HL-60/S4 (cell line): ENCODE measurements around the gene KIDINS220.

ENCODE experiments used
- in situ Hi-C: fragments of 300-500 bp; cut with MboI; formaldehyde crosslinking; loops from 2 replicates; pipeline ENCODE4 v1.14.3; 2022; ENCODE audit warnings: low sequenced_read_pairs

KIDINS220 gene

DNA sequence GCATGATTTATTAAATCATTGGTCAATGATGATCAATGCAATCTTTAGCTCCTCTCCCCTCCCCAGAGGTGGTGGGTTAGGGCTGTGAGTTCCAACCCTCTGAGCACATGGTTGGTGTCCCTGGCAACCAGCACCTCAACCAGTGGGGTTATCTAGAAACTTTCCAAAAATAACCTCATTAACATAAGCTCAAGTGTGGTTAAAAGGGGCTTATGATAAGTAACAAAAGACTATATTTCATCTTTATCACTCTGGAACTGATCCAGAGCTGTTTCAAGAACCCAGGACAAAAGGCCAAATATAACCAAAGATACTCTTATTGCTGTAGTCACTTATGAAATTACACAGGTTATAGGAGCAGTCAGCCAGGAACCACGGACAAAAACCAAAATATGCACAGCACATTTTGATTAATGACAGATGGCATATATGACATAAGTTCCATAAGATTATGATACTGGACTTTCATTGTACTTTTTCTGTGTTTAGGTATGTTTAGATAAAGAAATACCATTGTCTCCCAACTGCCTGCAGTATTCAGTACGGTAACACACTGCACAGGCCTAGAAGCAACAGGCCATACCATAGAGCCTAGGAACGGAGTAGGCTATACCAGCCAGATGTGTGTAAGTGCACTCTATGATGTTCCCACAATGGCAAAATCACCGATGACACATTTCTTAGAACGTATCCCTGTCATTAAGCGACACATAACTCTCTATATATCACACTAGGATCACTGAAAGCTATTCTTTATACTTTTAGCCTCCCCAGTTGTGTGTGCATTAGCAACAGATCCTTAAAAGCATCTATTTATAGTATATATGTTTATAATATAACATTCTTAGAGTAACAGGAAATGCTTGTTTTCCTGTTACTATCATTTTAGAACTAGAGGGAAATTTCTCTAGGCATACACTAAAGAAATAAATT lies 31.9 kb downstream of the KIDINS220 start:
- in situ Hi-C loops = no loop called here

DNA sequence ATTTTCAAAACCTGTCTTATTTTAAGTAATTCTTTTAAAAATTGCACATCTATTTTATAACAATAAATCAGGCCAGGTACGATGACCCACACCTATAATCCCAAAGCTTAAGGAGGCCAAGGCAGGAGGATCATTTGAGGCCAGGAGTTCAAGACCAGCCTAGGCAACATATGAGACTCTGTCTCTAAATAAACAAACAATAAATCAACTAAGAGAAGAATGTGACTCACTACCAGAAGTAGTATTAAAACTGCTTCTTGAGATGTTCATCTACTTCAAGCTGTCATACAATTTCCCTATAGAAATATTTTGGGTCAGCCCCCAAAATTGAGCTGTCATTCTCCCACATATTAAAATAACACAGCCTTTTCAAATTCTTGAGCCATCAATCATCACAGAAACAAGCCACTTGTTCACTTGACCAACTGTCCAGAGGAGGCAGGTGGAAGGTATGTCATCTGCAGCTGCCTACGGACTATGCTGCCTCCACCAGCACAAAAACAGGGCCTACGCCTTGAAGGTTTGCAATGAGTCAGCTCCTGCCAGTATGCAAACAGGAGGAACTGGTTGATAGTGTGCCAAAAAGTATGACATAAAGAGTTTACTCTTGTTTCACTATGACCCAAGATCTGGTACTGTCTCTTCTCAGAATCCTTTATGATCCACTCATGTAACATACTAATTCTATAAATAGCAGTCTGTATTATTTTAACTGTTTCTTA lies 33.6 kb downstream of the KIDINS220 start:
- in situ Hi-C loops = no loop called here

DNA sequence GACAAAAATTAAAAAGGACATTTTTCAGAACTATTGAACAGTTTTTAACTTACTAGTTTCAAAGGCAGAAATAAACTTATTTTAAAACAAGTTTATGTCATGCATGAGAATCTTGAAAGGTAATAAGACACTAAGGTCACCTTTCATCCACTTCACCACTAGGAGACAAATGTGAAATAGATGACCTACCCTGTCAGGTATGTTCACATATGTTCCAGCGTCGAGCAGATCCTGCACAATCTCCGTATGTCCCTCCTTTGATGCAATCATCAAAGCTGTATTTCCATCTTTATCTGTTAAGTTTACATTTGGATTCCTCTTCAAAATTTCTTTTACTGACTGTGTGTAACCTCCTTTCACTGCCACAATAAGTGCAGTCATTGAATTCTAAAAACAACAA lies 34.7 kb downstream of the KIDINS220 start:
- in situ Hi-C loops = no loop called here

DNA sequence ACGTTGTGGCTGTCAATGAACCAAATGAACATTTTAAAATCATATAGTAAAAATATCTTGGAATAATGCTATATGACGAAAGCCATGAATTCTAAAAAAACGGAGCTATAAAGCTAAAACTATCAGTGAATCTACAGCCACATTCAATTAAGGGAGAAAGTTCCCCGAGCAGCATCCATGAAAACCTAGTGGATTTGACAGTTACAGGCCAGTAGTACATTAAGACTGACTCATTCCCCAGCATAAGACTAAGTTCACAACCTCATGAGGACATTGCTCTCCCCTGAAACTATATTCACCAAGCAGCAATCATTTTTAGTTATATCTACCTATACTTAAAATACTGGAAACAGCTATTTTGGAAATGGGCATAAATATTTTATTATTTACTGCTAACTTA lies 36.6 kb downstream of the KIDINS220 start:
- in situ Hi-C loops = no loop called here

DNA sequence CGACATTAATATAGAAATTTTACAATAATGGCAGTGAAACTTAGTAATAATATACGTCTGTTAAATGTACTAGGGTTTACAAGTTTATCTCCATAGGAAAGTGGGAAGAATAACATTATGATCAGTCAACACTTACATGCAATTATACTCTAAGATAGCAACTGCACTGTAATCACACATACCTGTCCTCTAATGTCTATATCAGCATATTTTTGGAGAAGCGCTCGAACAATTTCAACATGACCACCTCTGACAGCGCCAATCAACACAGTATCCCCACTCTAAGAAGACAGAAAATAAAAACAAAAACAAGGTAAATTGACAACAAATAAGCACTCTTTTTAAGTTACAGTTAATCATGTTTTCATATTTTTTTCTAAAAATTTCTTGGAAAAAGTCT lies 37.2 kb downstream of the KIDINS220 start:
- in situ Hi-C loops = no loop called here

DNA sequence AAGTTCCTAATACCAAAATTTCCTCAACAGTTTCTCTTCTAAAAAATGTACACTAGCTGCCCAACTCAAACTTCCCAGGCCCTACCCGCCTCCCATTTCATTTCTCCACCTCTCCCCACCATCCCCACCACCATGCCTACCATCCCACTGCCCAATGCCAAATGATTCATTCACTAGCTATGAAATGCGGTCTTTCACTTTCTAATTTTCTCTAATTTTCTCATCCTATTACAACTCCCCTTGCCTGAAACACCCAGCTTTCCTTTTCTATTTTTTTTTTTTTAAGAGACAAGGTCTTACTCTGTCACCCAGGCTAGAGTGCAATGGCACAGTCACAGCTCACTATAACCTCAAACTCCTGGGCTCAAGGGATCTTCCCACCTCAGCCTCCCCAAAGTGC lies 38.4 kb downstream of the KIDINS220 start:
- in situ Hi-C loops = no loop called here

DNA sequence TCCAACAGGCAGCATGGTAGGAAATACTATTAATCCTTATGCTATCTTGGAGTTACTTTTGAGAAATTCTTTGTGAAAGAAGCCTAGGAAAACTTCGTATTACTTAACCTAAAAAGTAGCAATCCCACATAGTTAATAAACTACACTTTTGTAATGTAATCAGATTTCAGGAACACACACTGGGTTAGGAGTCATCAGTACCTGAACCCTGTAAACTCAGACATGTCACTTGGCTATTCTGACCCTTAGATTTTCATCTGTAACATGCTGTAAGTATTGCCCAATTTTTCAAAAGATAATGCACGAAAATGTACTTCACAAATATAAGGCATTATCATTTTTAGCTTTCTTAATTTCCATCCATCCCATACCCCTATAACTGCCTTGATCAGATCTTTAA lies 39.0 kb downstream of the KIDINS220 start:
- in situ Hi-C loops = no loop called here

DNA sequence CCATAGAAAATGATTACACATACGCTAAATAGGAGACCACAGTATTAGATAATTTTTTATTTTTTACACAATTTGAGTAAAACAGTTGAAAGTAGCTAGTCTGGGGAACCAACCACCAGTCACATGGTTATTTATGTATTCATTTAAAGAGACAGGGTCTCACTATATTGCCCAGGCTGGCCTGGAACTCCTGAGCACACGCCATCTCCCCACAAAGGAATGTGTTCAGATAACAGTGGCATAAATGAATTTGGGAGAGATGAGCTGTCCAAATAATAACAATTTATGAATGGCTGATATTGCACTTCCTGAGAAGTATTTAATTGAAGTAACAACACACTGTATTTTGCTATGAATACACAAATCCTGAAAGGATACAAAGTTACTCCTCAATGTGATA lies 39.7 kb downstream of the KIDINS220 start:
- in situ Hi-C loops = no loop called here

DNA sequence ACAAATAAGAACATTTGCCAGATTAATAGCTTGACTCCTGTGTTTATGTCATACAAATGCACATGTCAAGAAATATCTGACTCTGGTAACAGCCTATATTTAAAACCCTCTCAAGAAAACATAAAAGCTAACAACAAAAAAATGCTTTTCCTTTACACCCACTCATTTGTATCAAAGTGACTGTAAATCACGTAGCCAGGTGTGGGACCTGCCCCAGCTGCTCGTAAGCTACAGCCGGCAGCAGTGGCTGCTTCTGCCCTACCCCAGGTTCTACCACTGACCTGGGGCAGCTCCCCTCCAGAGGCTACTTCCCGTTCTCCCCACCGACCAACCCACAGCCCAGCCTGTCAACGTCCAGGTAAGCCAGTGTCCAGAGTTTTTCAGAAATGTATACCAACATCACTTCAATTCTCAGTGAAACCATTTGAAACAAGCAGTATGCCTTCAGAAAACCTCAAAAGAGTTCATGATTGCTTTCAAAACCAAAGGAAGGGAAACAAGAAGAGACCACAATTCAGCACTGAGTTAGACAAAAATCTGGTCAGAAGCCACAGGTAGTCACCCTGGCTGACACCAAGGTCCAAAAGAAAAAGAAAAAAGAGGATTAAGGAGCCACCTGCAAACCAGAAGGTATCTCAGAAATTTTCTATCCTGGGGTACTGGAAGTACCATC lies 40.4 kb downstream of the KIDINS220 start:
- in situ Hi-C loops = no loop called here

DNA sequence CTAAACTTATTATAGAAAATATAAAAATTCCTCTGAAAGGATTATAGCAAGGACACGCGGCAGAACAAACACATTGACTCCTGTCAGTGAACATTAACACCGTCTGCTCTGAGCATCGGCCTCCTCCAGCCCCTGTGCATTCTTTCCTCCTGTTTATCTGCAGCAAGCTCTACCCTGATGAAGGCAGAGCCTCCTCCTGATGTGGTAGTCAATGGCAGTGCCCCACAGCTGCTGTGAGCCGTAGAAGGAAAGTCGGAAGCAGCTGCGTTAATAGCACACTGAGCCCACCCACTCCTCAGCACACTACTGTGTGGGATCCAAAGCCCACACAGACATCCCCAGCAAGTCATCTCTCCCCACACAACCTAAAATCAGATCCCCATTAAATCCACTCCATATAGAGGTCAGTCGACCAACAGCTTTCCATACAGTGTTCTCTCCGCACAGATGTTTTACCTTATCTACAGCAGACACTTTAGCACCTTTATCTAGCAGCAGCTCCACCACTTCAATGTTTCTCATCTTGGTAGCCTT lies 41.0 kb downstream of the KIDINS220 start:
- in situ Hi-C loops = no loop called here

DNA sequence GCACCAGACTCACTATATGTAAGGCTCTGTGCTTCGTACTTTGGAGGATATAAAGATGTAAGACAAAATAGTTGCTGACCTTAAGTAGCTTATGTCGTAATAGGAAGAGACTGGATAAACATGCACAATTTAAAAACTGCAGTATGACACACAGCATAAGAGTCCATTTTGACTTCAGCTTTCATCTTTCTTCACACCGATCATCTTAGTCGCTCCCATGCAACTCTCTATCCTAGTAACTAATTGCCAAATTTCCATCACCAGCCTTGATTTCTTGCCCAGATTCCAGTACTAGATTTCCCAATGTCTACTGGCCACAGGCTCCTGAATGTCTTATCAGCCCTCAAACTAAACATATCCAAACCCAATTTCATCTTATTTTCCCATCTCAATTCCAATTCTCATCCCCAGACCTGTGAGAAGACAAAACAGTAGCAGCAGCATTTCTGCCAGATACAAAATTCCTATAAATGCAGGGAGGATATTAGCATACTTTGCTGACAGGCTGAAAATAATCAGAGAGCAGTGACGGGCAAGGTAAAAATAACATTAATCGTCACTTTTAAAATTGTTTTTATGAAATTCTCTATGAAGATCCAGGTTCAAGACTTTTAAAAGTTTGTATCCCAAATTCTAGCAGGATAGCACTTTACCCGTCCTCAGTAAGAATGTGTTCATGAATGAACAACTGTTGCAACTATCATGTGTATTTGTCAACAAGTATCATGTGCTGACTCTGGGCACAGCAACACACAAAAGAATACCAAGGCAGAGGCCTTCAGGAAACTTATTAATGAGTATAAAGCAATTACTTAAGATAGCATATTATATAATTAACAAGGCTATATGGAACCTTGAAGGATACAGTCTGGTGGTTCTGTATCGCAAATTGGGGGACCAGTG lies 42.2 kb downstream of the KIDINS220 start:
- in situ Hi-C loops = no loop called here

DNA sequence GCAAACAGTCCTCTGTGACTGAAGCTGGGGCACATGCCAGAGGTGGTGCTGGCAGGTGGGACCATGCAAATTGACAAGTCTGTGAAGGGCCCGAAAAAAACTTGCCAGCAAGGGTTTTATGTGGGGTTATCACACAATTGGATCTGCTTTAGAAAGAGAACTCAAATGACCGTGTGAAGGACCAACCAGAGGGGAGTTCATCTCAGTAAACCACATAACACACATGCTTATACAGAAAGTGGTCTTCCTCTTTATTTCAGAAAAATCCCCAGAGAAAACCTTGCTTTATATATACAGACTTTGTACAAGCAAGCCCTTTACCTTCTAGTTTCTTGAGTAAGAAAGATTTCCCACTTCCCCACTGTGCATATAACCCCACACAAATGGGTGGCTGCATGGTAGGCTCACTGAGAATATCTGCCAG lies 46.7 kb downstream of the KIDINS220 start:
- in situ Hi-C loops = no loop called here

DNA sequence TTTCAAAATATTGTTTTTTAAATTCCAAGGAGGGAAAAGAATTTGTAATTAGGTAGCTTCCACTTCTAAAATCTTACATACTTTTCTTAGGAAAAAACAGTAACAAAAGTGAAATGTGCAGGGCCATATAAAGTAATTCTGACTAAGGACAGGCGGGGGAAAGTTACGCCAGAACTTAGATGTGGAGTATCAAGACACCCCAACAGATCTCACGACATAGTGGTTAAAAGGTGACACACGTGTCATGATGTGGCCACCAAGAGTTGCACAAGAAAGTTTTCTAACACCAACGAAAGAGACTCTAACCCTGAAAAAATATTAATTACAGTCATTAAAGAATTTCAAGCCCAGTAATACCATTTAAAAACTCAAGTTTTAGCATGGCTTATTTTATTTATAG lies 51.0 kb downstream of the KIDINS220 start:
- in situ Hi-C loops = no loop called here

DNA sequence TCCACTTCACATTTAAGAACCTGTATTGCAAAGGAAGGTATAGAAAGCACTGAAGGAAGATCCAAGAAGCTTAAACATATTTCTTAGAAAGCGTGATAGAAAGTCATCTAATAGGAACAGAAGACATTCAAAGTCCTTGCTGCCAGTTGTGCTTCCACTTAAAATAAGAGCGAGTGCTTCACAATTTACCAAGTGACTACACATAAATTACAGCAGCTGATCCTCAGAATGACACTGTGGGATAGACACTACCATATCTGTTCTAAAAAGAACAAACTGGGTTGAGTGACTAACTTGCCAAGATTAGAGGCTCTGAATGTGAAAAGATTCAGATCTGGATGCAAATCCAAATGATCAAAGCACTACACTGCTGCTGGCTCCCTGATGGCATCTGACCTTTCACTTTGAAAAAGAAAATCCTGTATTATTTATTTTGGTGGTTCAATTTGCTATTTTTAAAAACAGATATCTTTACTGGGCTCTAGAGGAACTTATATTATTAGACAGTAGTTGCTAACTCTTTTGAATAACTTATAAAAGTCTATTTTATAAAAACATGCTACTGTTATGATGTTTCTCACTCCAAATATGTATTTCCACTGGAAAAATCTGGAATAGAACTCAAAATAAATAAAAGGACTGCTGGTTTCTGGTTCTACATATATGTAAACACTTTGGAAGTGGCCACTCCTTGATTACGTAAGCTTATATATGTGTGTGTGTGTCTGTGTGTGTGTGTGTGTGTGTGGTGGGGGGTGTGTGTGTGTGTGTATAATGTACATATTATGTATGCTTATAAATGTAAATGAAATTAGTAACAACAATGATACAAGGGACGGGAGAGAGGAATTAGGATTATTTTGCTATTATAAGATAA lies 57.4 kb downstream of the KIDINS220 start:
- in situ Hi-C loops = no loop called here

DNA sequence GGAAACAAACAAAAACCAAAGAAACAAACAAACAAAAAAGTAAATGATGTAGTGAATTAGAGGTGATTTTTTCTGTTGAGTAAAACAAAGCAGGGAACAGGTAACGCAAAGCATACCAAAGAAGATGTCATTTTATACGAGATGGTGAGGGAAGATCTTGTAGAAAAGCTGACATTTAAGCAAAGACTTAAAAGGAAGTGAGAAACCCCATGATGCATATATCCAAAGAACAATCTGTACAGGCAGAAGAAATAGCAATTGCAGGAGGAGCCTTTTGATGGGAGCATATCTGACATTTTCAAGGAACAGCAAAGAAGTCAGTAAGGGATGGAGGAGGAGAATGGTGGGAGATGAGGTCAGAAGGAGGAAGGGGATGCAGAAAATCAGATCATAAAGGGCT lies 63.0 kb downstream of the KIDINS220 start:
- in situ Hi-C loops = no loop called here

DNA sequence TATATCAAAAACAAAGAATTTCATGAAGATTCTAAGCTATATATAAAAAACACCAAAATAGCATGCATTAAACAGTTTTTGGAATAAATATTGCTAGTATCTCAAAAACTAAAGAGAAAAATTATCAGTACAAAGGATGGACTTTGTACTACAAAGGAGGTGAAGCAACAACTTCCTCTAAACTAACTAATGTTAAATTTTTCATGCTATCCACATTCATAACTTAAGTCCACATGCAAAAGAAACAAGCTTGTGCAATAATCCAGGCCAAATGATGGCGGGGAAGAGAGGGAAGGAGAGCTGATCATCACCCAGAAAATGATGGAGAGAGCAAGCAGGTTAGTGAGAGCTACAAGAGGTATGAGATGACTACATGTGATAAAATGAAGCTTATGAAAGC lies 70.1 kb downstream of the KIDINS220 start:
- in situ Hi-C loops = no loop called here

DNA sequence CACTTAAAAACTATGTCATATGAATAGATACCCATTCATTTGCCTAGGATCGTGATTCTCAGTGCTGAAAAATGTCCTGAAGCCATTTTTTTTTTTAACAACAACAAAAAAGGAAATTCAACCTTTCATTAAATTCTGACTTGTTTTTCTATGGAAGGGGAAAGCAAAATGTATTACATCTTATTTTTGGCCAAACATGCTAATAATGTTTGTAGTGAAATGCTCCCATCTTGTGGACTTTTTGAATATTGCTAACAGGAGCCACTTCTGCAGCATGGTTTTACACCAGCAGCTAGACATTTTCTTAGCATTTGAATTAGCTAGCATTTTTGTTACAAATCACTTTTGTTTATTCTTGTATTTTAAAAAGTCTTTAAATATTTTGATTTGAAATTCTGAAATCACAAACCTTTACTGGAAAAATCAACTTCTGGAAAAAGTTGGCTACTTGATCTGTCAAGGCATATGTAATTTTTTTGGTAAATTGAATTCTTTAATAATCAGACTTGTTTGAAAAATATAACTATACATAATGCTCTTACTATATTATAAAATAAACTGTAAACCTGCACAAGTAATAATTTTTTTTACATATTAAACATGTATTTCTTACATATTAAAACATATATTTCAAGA lies 75.8 kb downstream of the KIDINS220 start:
- in situ Hi-C loops = no loop called here

DNA sequence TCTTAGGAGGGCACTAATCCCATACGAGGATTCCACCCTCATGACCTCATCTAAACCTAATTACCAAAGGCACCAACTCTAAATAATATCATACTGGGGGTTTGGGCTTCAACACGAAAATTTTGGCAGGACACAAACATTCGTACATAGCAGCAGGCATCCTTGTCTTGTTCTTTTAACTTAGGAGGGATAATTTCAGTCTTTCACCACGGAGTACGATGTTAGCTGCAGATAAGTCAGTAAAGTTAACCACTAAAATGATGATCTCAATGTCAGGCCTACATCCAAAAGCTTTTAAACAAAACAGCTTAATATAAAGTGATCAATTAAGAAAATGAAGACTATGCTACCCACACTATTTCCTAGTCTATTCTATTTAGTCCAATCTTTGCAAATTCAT lies 80.7 kb downstream of the KIDINS220 start:
- in situ Hi-C loops = no loop called here

DNA sequence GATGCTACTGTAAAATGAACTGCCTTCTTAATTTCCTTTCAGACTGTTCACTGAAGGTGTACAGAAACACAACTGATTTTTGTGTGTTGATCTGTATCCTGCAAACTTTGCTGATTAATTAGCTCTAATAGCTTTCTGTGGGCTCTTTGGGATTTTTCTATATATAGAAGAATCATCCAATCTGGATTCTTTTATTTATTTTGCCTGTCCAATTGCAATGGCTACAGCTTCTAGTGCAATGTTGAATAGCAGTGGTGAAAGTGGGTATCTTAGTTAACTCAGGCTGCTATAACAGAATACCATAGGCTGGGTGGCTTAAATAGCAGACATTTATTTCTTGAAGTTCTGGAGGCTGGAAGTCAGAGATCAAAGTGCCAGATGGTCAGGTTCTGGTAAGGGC lies 81.2 kb downstream of the KIDINS220 start:
- in situ Hi-C loops = no loop called here
